Stimulated activated CD4-positive, alpha-beta T cell treated with anti-CD3 and anti-CD28 coated beads, Interleukin-15, amount 100 ng/mL, for 1 hour (primary cell): Measurements from ENCODE around the gene ARHGEF28.

Experiments used
- DNase-seq, 2 donors: peaks; one replicate each; pipeline ENCODE4 v3.0.0-alpha.2; 2020; ENCODE audit warnings: low read depth in 1 of 2, low spot score in 1 of 2

The ARHGEF28 gene

GRCh38 chr5:73814233-73814846 lies 188.3 kb downstream of the ARHGEF28 start:
- no peak for DNase-seq

DNA sequence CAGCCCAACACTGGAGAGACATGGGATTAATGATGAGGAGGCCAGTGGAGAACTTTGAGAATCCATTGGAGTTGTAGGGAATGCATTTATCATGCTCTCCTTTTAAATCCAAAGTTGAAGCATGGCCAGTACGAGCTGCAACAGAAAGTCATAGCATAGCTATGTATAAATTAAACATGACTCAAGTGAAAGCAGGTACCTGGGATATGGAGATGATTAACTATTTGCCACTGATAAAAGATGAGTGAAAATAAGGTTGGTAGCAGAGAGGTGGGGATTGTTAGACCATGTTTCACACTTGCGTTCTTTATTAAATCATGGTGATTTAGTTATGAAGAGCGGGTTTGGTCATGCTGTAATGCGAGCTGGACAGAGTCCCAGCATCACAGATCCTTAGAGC lies 189.6 kb downstream of the ARHGEF28 start:
- no peak for DNase-seq

- DNase-seq, result no peak
Measured at GRCh38 chr5:73816656-73817420, 190.8 kb downstream of the ARHGEF28 start.

DNA sequence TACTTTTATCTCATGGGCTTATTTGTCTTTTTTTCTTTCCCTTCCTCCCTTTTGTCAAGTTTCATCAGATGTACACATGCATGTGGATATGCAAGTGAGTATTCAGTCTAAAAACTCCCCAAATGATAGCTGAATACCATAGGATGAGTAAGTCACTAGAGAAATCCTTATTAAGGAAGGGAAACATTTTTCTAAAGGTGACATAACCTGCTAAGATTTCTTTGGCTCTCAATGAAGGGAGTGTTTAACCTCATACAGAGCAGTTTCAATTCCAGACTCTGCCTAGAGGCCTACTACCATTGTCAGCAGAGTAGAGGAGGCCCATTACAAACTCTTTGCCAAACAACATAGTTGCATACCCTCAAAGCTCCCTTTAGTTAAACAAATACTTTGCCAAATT lies 192.4 kb downstream of the ARHGEF28 start:
- no peak for DNase-seq

DNA sequence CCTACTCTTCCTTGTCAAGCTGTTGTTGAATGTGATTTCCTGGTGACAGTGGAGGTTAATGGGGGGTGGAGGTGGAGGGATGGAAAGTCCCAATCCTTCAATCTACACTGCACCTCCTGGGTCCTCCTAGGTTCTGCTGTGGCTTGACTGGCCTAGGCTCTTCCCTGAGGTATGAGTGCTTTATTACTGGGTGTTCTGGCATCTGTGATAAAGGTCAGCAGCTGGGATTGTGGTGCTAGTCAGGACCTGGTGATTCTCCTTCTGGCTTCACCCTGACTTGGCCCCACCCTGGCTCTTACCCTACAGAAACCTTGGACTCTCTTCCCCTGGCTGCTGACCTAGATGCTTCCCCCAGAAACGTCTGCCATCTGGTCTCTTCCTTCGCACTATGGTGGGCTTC lies 194.3 kb downstream of the ARHGEF28 start:
- no peak for DNase-seq

GRCh38 chr5:73821003-73821402 lies 195.0 kb downstream of the ARHGEF28 start:
- DNase-seq, result no peak

- DNase-seq, result no peak
Measured at GRCh38 chr5:73822278-73822988, 196.4 kb downstream of the ARHGEF28 start.

DNA sequence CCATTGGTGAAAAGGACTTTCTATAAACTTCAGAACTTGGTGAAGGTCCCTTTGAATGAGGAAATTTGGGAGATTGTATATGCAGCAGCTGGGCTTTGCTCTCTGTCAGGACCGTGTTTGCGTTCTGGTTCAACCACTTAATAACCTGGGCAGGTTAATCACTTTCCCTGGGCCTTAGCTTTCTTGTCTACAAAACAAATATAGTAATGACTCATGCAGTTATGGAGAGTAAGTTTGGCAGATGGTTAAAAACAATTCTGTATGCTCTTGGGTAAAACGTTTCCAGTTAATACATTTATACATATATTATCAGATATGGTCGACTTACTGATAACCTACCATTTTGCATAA lies 197.0 kb downstream of the ARHGEF28 start:
- no peak for DNase-seq

DNA sequence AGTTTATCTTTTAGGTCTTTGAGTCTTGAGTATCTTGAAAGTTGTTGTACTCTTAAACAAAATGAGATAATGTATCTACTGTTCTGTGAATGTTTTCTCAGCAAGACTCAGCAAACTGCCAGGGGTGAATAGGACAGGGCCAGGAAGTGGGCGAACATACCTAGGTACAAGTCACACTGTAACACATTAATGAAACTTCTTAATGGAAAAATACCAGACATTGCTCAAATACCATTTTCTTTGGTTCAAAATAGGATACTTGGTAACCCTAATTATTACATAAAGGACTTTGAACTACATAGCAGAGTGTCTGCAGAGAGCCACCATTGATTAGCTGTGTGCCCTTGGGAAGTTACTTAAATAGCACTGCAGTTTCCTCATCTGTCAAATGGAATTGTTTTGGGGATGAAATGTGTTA lies 197.5 kb downstream of the ARHGEF28 start:
- no peak for DNase-seq

- DNase-seq, result no peak
Measured at GRCh38 chr5:73825199-73825598, 199.2 kb downstream of the ARHGEF28 start.

GRCh38 chr5:73825736-73826135 lies 199.7 kb downstream of the ARHGEF28 start:
- no peak for DNase-seq

DNA sequence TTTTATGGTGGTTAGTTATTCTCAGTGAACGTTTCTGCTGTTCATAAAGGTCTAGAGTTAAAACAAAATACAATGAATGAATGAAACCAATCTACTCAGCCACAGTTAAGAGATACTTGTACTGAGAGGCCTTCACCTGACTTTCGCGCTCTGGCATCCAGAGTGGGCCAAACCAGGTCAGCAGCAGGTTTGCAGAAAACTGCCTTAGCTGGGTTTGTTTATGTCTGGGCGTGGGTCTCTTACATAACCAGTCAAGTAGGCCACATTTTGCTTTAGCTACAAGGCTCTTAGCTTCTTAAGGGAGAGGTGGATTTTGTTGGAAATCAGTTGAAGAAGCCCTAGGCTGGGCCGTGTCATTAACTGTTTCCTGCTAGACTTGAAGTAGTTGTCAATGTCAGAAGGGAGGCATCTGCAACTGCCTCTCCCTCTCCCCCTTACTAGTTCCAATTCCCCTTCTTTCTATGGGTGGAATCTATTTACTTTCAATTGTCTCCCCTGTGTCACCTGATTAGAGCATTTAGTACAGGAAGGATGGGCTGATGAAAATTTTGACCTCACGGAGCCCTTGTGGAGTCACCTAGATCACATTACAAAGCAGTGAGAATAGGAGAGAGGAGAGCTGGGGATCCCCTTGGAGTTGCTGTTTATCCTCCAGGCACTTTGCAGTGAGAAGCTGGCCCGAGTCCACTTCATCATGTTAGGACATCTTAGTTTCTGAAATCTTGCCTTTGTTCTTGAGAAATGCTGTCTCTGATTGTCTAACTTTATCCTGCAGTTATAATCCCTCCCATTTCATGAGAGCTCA lies 200.5 kb downstream of the ARHGEF28 start:
- DNase-seq, result no peak

- no peak for DNase-seq
Measured at GRCh38 chr5:73827106-73827450, 201.1 kb downstream of the ARHGEF28 start.

GRCh38 chr5:73828465-73828864 lies 202.5 kb downstream of the ARHGEF28 start:
- DNase-seq, result no peak

DNA sequence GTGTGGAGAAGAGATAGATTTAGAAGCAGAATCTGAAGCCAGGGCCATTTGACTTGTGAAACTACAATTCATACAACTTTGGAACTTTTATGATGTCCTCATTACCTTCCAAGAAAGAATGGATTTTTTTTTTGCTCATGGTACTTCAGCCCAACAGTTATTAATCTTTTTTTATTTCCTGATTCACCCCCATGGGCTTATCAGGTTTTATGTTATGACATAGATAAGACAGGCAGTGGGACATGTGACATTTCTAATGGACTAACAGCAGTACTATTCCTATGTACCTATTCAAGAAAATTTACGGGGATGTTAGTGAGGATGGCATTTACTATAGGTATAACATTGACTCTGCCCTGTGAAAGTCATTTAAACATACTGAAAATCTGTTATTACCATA lies 204.7 kb downstream of the ARHGEF28 start:
- DNase-seq, result no peak

DNA sequence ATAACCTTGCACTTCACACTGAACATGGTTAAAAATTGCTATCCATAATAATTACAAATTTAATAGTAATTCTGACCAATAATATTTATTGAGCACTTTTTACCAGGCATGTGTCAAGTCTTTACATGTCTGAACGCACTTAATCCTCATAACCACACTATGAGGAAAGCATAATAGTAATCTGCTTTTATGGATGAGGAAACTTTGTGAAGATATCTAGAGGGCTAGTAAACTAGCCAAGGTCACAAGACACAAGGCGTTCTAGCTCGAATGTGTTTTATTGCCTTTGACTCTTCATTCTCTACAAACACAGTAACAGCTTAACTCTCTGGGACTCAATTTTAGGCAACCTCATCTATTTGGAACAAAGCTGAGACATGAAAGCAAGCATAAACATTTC lies 205.1 kb downstream of the ARHGEF28 start:
- DNase-seq, result no peak

GRCh38 chr5:73834693-73835092 lies 208.7 kb downstream of the ARHGEF28 start:
- DNase-seq, result no peak

- DNase-seq, result no peak
Measured at GRCh38 chr5:73835726-73836125, 209.7 kb downstream of the ARHGEF28 start.

DNA sequence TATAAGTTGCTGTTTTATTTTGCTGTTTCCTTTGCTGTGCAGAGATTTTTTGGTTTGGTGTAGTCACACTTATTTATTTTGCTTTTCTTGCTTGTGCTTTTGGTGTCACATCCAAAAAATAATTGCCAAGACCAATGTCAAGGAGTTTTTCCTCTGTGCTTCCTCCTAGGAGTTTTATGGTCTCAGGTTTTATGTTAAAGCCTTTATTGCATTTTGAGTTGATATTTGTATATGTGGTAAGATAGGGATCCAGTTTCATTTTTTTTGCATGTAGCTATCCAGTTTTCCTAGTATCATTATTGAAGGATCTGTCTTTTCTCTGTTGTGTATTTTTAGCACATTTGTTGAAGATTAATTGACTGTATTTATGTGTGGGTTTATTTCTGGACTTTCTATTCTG lies 210.6 kb downstream of the ARHGEF28 start:
- DNase-seq, result no peak

DNA sequence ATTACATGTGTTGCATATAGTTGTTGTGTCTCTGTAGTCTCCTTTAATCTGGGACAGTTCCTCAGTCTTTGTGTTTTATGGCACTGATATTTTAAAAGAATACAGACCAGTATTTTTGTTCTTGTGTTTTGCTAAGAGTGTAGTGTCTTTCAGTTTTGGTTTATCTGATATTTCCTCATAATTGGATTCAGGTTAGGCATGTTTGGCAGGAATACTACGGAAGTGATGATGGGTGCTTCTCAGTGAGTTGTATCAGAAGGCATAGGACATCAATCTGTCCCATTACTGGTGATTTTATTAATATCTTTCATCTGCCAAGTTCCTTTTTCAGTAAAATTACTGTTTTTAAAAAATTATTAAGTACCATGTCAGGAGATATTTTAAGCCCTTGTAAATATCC lies 212.9 kb downstream of the ARHGEF28 start:
- DNase-seq, result no peak

GRCh38 chr5:73841641-73842040 lies 215.6 kb downstream of the ARHGEF28 start:
- DNase-seq, result no peak

DNA sequence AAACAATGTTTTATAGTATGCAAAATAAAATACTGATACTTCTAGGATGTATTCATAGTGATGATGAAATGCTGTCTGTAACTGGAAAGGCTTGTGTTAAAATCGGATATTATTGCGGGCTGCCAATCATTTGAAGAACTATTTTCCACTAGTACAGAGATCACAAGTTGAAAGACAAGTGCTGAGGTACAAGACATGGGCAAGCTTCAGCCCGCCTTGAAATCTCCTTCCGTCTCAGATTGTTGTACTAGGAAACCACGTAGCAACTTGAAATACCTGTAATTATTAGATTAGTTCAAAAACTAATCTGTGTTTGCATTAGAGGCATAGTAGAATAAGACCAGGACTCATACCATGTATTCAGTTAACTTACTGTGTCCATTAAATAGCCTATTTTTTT lies 218.2 kb downstream of the ARHGEF28 start:
- DNase-seq, result no peak
